Activated T-helper 1 cell treated with anti-CD3 and anti-CD28 coated beads, Interleukin-12 subunit alpha, Interleukin-12 subunit beta, Interleukin-2, Interleukin-4 antibody, amounts not matched to agents 30 ng/mL and 10 ng/mL and 1 ng/mL, durations not matched to agents 14 hours and 24 hours and 36 hours (primary cell): ENCODE data around the gene UFC1. TPM values are rescaled to one million over a fixed set of nuclear protein-coding genes. Genes with fewer than 3 reads are reported as not detected.

Experiments used
- DNase-seq: peaks from one replicate; pipeline ENCODE4 v3.0.0; 2021; ENCODE audit warnings: low spot score
- H3K27ac Mint-ChIP-seq: one replicate; pipeline ENCODE4 v1.8.0; 2021; ENCODE audit warnings: mild to moderate bottlenecking, mixed read lengths
- H3K27me3 Mint-ChIP-seq: one replicate; pipeline ENCODE4 v1.8.0; 2022; ENCODE audit warnings: mild to moderate bottlenecking, moderate library complexity, mixed read lengths; ENCODE audit not compliant: insufficient read depth
- H3K36me3 Mint-ChIP-seq: one replicate; pipeline ENCODE4 v1.8.0; 2021; ENCODE audit warnings: low read depth, mixed read lengths
- H3K4me1 Mint-ChIP-seq: one replicate; pipeline ENCODE4 v1.8.0; 2021; ENCODE audit warnings: low read depth, mixed read lengths
- H3K4me3 Mint-ChIP-seq: one replicate; pipeline ENCODE4 v1.8.0; 2021; ENCODE audit warnings: mild to moderate bottlenecking, moderate library complexity, mixed read lengths
- H3K9me3 Mint-ChIP-seq: one replicate; pipeline ENCODE4 v1.8.0; 2021; ENCODE audit warnings: mixed read lengths
- intact Hi-C: fragments of 100-400 bp; cut with micrococcal nuclease; formaldehyde crosslinking; loops from one replicate; pipeline ENCODE4 v1.15.1; 2024
- total RNA-seq: library from RNA; stranded (reverse); gene quantifications from 2 replicates; pipeline ENCODE4 v1.2.3, GENCODE V29; 2022

Gene UFC1
- total RNA-seq, 1 donor from 2014 or later: 86.3 TPM

DNA sequence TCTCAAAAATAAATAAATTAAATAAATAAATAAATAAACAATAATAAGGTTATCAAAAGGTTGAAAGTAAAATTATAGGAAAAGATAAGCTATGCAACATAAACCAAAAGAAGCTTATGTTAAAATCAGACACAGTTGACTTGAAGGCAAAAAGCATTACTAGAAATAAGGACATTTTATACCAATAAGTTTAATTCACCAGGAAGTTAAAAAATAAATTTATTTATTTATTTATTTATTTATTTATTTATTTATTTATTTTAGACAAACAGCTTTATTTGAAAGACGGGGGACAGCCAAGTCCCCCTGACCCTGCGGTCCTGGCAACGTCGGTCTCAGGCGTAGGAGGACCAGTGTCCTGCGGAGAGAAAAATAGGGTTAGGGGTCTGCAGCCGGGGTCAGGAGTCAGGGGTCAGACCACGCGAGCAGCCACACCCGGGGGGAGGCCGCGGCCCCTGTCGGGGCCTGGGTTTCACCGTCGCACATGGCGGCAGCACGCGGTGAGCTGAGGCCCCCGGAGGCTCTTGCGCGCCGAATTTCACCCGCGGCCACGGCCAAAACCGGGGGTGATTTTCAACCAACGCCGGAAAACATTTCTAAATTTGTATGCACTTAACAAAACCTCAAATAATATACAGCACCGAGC is 12.9 kb upstream of the UFC1 start:
- Mint-ChIP-seq H3K4me3 (no peak overlapping the region), H3K27ac (no peak overlapping the region), H3K27me3 (no peaks in the 10 kb centered on the region), H3K36me3 (peaks cover 4% of the 10 kb centered on the region), H3K4me1 (no peaks in the 10 kb centered on the region), H3K9me3 (no peaks in the 10 kb centered on the region)
- intact Hi-C loops: no loop called here
- DNase-seq: no peak

DNA sequence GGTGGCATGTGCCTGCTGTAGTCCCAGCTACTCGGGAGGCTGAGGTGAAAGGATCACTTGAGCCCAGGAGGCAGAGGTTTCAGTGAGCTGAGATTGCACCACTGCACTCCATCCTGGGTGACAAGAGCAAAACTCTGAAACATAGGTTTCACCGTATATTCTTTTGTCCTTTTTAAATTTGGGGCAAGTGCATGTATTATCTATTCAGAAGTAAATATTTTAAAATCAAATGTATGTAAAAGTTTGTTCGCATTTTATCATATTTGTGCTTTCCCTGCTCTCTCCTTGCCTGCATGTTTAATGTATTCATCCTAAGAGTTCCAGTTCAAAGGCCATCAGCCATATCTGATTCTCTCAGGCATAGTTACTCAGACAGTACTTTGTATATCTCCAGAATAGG is 7.9 kb upstream of the UFC1 start:
- no peak for DNase-seq
- Mint-ChIP-seq H3K4me1 (no peaks in the 10 kb centered on the region), H3K9me3 (no peaks in the 10 kb centered on the region), H3K27ac (no peak overlapping the region), H3K4me3 (no peak overlapping the region), H3K36me3 (no peaks in the 10 kb centered on the region), H3K27me3 (no peaks in the 10 kb centered on the region)
- intact Hi-C loops: no loop called here

GRCh38 chr1:161153176-161153575 is 602 bp upstream of the UFC1 start:
- H3K9me3 Mint-ChIP-seq: no peaks in the 10 kb centered on the region
- intact Hi-C loops: loop anchor here (1.0 to 2.0 kb wide), 4 partner anchors 21 to 49 kb away; partner anchors contain the start of genes DEDD and NDUFS2
- no peak for DNase-seq
- H3K27ac Mint-ChIP-seq: peak overlapping the region; percentile 100
- peaks cover 26% of the 10 kb centered on the region for H3K4me1 Mint-ChIP-seq
- no peaks in the 10 kb centered on the region for H3K27me3 Mint-ChIP-seq
- peaks cover 20% of the 10 kb centered on the region for H3K36me3 Mint-ChIP-seq
- H3K4me3 Mint-ChIP-seq: peak overlapping the region; percentile 99

DNA sequence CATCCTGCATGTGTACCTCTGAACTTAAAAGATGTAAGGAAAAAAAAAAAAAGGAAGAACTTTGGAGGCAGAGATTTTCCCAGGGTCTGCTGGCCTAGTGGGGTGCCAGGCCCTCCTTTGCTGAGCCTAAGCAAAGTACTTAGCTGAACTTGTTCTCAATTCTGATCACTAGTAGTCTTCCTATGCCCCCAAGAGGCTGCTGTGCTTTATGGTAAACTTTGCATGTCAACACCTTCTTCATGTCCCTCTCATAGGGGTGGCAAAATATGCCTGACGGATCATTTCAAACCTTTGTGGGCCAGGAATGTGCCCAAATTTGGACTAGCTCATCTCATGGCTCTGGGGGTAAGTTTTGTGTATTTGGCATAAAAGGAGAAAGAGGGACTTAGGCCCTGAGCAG is 4.1 kb downstream of the UFC1 start:
- peaks cover 57% of the 10 kb centered on the region for H3K4me1 Mint-ChIP-seq

DNA sequence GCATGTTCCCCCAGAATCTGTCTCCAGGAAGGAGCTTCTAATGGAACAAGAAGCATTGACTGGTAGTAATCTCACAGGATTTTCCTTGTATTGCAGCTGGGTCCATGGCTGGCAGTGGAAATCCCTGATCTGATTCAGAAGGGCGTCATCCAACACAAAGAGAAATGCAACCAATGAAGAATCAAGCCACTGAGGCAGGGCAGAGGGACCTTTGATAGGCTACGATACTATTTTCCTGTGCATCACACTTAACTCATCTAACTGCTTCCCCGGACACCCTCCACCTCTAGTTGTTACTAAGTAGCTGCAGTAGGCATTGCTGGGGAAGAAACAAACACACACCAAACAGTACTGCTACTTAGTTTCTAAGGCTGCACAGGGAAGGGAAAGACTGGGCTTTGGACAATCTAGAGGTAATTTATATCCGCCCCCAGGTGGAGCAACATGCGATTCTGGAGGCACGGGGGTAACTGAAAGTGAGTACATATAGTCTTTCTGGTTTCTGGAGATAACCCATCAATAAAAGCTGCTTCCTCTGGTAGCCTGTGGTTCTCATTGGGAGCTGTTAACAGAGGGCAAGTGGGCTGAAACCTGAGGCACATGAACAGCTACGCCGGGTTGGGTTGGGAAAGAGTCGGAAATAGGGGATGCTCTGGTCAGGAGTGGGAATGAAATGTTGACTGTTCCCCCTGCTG is 4.7 kb downstream of the UFC1 start:
- H3K27me3 Mint-ChIP-seq: no peaks in the 10 kb centered on the region
- H3K4me1 Mint-ChIP-seq: peaks cover 63% of the 10 kb centered on the region
- H3K27ac Mint-ChIP-seq: peak overlapping the region; percentile 86
- no peak for DNase-seq
- intact Hi-C loops: loop anchor here (1.0 to 2.0 kb wide), 4 partner anchors 26 to 114 kb away; partner anchors contain the start of genes DEDD, NDUFS2, TOMM40L and USF1
- H3K9me3 Mint-ChIP-seq: no peaks in the 10 kb centered on the region
- peak overlapping the region; percentile 88 for H3K4me3 Mint-ChIP-seq
- peaks cover 47% of the 10 kb centered on the region for H3K36me3 Mint-ChIP-seq

More for the DNA sequence above, 4.1 kb downstream of the UFC1 start:
- DNase-seq: no peak
- intact Hi-C loops: loop anchor here (2.0 kb wide), 3 partner anchors 45 to 113 kb away; partner anchors contain the start of genes NDUFS2, TOMM40L and USF1
- H3K27me3 Mint-ChIP-seq: no peaks in the 10 kb centered on the region
- H3K27ac Mint-ChIP-seq: peak overlapping the region; percentile 49
- H3K36me3 Mint-ChIP-seq: peaks cover 41% of the 10 kb centered on the region
- H3K9me3 Mint-ChIP-seq: no peaks in the 10 kb centered on the region
- H3K4me3 Mint-ChIP-seq: peak overlapping the region; percentile 88

DNA sequence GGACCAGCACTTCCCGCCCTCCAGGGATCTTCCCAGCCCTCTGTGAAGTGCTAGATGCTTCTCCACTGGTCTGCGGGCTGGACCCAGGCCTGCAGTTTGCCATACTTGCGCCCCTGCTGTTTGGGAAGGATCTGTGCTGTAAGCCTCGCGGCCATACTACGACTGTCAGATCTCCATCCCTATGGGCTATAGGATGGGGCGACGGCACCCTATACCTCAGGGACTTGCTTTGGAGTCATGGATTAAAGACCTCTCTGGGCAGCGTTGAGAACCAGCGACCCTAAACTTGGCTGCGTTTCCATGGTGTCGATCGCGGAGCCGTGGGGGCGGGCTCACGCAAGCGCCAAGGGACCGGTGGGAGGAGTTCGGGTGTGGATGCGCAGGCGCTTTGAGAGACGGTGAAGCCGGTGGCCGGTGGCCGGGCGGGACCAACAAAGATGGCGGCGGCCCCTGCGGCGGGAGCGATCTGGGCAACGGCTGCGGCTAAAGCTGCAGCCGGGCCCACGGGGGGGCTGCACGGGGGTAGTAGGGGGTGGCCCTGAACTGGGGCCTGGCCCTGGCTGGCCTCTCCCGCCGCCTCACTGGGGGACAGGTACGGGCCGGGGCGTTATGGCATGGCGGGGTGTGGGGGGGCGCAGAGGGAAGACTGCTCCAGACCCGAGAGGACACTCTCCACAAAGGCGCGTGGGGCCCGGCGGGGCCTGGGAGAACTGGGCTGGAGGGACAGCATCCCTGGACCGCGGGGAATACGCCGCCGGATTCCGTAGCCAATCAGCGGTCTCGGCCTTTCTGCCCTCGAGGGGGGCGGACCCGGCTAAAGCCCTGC is 5.5 kb downstream of the UFC1 start, which contains the start of gene USP21:
Gene USP21 (plus strand): TSS at position 414 of the 826 bp plus-strand sequence. CDS start 1,141 bp downstream, outside the sequence.
- Mint-ChIP-seq H3K27me3 (no peaks in the 10 kb centered on the region), H3K4me1 (peaks cover 64% of the 10 kb centered on the region)

DNA sequence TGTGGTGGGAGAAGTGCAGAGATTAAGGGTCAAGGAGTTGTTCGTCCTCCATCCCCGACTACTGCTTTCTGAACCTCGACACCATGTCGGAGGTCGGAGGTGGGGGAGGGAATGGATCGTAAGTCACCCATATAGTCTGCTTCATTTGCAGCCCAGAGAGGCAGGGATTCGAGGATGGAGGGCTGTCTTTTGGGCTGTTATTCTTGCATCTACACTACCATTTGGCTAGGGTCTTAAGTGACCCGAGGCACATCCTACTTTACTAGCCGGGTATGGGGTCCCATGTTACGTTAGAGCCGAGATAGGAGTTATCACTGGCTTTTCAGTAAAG is 6.1 kb downstream of the UFC1 start:
- peaks cover 64% of the 10 kb centered on the region for H3K4me1 Mint-ChIP-seq
- H3K4me3 Mint-ChIP-seq: peak overlapping the region; percentile 88
- no peaks in the 10 kb centered on the region for H3K9me3 Mint-ChIP-seq
- no peaks in the 10 kb centered on the region for H3K27me3 Mint-ChIP-seq
- H3K27ac Mint-ChIP-seq: peak overlapping the region; percentile 65
- H3K36me3 Mint-ChIP-seq: peaks cover 51% of the 10 kb centered on the region
- intact Hi-C loops: loop anchor here (1.0 to 2.0 kb wide), 5 partner anchors 17 to 115 kb away; partner anchors contain the start of genes B4GALT3, DEDD, NDUFS2 and TOMM40L
- no peak for DNase-seq

More for the DNA sequence above, 5.5 kb downstream of the UFC1 start, which contains the start of gene USP21:
- H3K36me3 Mint-ChIP-seq: peaks cover 51% of the 10 kb centered on the region
- DNase-seq: peak; percentile 91
- intact Hi-C loops: loop anchor here (1.0 to 2.0 kb wide), 4 partner anchors 27 to 114 kb away; partner anchors contain the start of genes DEDD, NDUFS2, TOMM40L and USF1
- no peaks in the 10 kb centered on the region for H3K9me3 Mint-ChIP-seq
- H3K4me3 Mint-ChIP-seq: peak within 1 kb of the TSS; percentile 88
- peak within 1 kb of the TSS; percentile 86 for H3K27ac Mint-ChIP-seq

DNA sequence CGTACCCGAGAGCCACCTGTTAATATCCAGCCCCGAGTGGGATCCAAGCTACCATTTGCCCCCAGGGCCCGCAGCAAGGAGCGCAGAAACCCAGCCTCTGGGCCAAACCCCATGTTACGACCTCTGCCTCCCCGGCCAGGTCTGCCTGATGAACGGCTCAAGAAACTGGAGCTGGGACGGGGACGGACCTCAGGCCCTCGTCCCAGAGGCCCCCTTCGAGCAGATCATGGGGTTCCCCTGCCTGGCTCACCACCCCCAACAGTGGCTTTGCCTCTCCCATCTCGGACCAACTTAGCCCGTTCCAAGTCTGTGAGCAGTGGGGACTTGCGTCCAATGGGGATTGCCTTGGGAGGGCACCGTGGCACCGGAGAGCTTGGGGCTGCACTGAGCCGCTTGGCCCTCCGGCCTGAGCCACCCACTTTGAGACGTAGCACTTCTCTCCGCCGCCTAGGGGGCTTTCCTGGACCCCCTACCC is 6.9 kb downstream of the UFC1 start:
- no peaks in the 10 kb centered on the region for H3K27me3 Mint-ChIP-seq
- H3K9me3 Mint-ChIP-seq: no peaks in the 10 kb centered on the region
- peak overlapping the region; percentile 88 for H3K4me3 Mint-ChIP-seq
- peaks cover 49% of the 10 kb centered on the region for H3K36me3 Mint-ChIP-seq
- peaks cover 64% of the 10 kb centered on the region for H3K4me1 Mint-ChIP-seq
- DNase-seq: no peak
- intact Hi-C loops: loop anchor here (2.0 kb wide), 1 partner anchor 16 kb away; the partner anchor contains the start of gene B4GALT3
- H3K27ac Mint-ChIP-seq: peak overlapping the region; percentile 62

DNA sequence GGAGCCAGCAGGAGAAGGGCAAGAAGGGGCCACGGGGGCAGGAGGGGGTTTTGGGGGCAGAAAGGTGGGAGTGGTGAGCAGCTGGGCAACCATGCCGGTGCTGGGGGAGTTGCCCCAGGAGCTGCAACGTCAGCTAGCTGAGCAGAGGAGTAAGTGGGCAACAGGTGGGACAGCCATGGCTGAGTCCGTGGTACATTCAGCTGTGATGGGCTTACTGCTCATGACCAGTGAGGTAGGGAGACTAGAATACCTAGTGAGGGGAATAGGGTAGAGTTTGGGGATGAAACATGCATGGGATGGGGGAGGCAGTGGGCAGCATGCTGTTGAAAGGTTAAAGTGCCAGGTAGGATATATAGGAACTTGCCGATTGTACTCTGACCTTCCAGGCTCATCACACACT is 7.9 kb downstream of the UFC1 start:
- H3K4me1 Mint-ChIP-seq: peaks cover 64% of the 10 kb centered on the region
- peak overlapping the region; percentile 52 for H3K4me3 Mint-ChIP-seq
- H3K36me3 Mint-ChIP-seq: peaks cover 49% of the 10 kb centered on the region
- H3K27me3 Mint-ChIP-seq: no peaks in the 10 kb centered on the region
- DNase-seq: no peak
- H3K9me3 Mint-ChIP-seq: no peaks in the 10 kb centered on the region
- intact Hi-C loops: loop anchor here (2.0 kb wide), 1 partner anchor 15 kb away; the partner anchor contains the start of gene B4GALT3
- peak overlapping the region; percentile 13 for H3K27ac Mint-ChIP-seq

- Mint-ChIP-seq H3K4me1 (peaks cover 68% of the 10 kb centered on the region), H3K9me3 (no peaks in the 10 kb centered on the region), H3K27me3 (no peaks in the 10 kb centered on the region), H3K36me3 (peaks cover 45% of the 10 kb centered on the region), H3K4me3 (peak overlapping the region; percentile 52), H3K27ac (peak overlapping the region; percentile 13)
- DNase-seq: no peak
- intact Hi-C loops: no loop called here
Observed at GRCh38 chr1:161162052-161162451, 8.3 kb downstream of the UFC1 start.

GRCh38 chr1:161162806-161163205 is 9.0 kb downstream of the UFC1 start:
- intact Hi-C loops: no loop called here
- H3K36me3 Mint-ChIP-seq: peaks cover 39% of the 10 kb centered on the region

GRCh38 chr1:161163793-161164192 is 10.0 kb downstream of the UFC1 start:
- peaks cover 71% of the 10 kb centered on the region for H3K4me1 Mint-ChIP-seq

More at GRCh38 chr1:161162806-161163205, 9.0 kb downstream of the UFC1 start:
- H3K4me3 Mint-ChIP-seq: no peak overlapping the region
- no peaks in the 10 kb centered on the region for H3K27me3 Mint-ChIP-seq
- peak overlapping the region; percentile 18 for H3K27ac Mint-ChIP-seq
- H3K9me3 Mint-ChIP-seq: no peaks in the 10 kb centered on the region
- peaks cover 72% of the 10 kb centered on the region for H3K4me1 Mint-ChIP-seq
- DNase-seq: no peak

More at GRCh38 chr1:161163793-161164192, 10.0 kb downstream of the UFC1 start:
- Mint-ChIP-seq H3K4me3 (peak overlapping the region; percentile 12), H3K36me3 (peaks cover 31% of the 10 kb centered on the region), H3K27ac (peak overlapping the region; percentile 78), H3K9me3 (no peaks in the 10 kb centered on the region), H3K27me3 (no peaks in the 10 kb centered on the region)
- intact Hi-C loops: no loop called here
- no peak for DNase-seq
